OCI-LY3 (cell line): Measurements from ENCODE around the gene PAK1IP1.

Experiments used
- EZH2phosphoT487 ChIP-seq: fragments of 200-600 bp; shearing (Covaris generic); IDR thresholded peaks from 2 replicates; pipeline ENCODE4 v1.6.1; 2018; ENCODE audit warnings: antibody characterized with exemption, mixed run types, low read depth
- TF ChIP-seq, protein P1 (sequence below): fragments of 200-600, 300-600 bp; sonication (generic); IDR thresholded peaks from 2 replicates; pipeline ENCODE4 v1.5.1; 2014; ENCODE audit warnings: antibody characterized with exemption, low read length, low read depth

- TF ChIP-seq, protein P1, sequence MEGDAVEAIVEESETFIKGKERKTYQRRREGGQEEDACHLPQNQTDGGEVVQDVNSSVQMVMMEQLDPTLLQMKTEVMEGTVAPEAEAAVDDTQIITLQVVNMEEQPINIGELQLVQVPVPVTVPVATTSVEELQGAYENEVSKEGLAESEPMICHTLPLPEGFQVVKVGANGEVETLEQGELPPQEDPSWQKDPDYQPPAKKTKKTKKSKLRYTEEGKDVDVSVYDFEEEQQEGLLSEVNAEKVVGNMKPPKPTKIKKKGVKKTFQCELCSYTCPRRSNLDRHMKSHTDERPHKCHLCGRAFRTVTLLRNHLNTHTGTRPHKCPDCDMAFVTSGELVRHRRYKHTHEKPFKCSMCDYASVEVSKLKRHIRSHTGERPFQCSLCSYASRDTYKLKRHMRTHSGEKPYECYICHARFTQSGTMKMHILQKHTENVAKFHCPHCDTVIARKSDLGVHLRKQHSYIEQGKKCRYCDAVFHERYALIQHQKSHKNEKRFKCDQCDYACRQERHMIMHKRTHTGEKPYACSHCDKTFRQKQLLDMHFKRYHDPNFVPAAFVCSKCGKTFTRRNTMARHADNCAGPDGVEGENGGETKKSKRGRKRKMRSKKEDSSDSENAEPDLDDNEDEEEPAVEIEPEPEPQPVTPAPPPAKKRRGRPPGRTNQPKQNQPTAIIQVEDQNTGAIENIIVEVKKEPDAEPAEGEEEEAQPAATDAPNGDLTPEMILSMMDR = no peak
- TF ChIP-seq EZH2phosphoT487 = no peak
Measured at GRCh38 chr6:10756085-10756484, 61.3 kb downstream of the PAK1IP1 start.
